Karpas-422 (cell line): Measurements from ENCODE around the gene DOCK4. TPM values are rescaled to one million over a fixed set of nuclear protein-coding genes. Genes with fewer than 3 reads are reported as not detected.

Experiments
- DNase-seq: peaks from one replicate; pipeline ENCODE4 v3.0.0-alpha.2; 2015
- H2AFZ ChIP-seq: fragments of 200-600 bp; sonication (generic); 2 replicates; pipeline ENCODE4 v1.6.1; 2014; ENCODE audit warnings: antibody characterized with exemption, low read length, mixed read lengths
- H3K27ac ChIP-seq: fragments of 200-600 bp; sonication (generic); 2 replicates; pipeline ENCODE4 v1.5.1; 2014; ENCODE audit warnings: mild to moderate bottlenecking, low read length, moderate library complexity
- H3K27me3 ChIP-seq: fragments of 200-600 bp; sonication (generic); 2 replicates; pipeline ENCODE4 v1.6.1; 2014; ENCODE audit warnings: low read length, mixed read lengths
- H3K36me3 ChIP-seq: fragments of 200-600 bp; sonication (generic); 2 replicates; pipeline ENCODE4 v1.6.1; 2014; ENCODE audit warnings: low read length, mixed read lengths; ENCODE audit not compliant: insufficient read depth
- H3K4me1 ChIP-seq: fragments of 200-600 bp; sonication (generic); 2 replicates; pipeline ENCODE4 v1.6.1; 2014; ENCODE audit warnings: mild to moderate bottlenecking, low read length, mixed read lengths
- H3K4me2 ChIP-seq: fragments of 200-600 bp; sonication (generic); 2 replicates; pipeline ENCODE4 v1.6.1; 2014; ENCODE audit warnings: low read length, low read depth, mild to moderate bottlenecking; ENCODE audit not compliant: poor library complexity, severe bottlenecking
- H3K4me3 ChIP-seq: fragments of 200-600 bp; sonication (generic); 2 replicates; pipeline ENCODE4 v1.5.1; 2014; ENCODE audit warnings: mild to moderate bottlenecking, antibody characterized with exemption, low read length, mixed read lengths
- H3K79me2 ChIP-seq: fragments of 200-600 bp; sonication (generic); 2 replicates; pipeline ENCODE4 v1.6.1; 2014; ENCODE audit warnings: mild to moderate bottlenecking, low read length, mixed read lengths
- H3K9ac ChIP-seq: fragments of 200-600 bp; sonication (generic); 2 replicates; pipeline ENCODE4 v1.6.0; 2014; ENCODE audit warnings: low read length
- H3K9me2 ChIP-seq: fragments of 200-600 bp; sonication (generic), shearing (Covaris generic); replicated peaks from 2 replicates; pipeline ENCODE4 v1.6.0; 2014; ENCODE audit warnings: mild to moderate bottlenecking, low read length, moderate library complexity; ENCODE audit not compliant: insufficient read depth
- H3K9me3 ChIP-seq: fragments of 300-700, 200-600 bp; sonication (generic); 2 replicates; pipeline ENCODE4 v1.6.1; 2014; ENCODE audit warnings: low read length, mixed read lengths
- H4K20me1 ChIP-seq: fragments of 200-600 bp; sonication (generic); 2 replicates; pipeline ENCODE4 v1.6.1; 2014; ENCODE audit warnings: mild to moderate bottlenecking, antibody characterized with exemption, low read length, low read depth; ENCODE audit not compliant: insufficient read depth
- total RNA-seq: library from RNA; depleted of rRNA; stranded (reverse); fragments of >200 nt; shearing (Covaris generic); gene quantifications from 2 replicates; pipeline ENCODE4 v1.2.3, GENCODE V29; 2014; ENCODE audit warnings: low replicate concordance

DOCK4 gene
- total RNA-seq, 1 experiment from 2014 or later, result 0.07 TPM

- Histone ChIP-seq H3K36me3 (no peaks in the 10 kb centered on the region), H3K4me2 (no peak overlapping the region), H3K27ac (no peak overlapping the region), H3K79me2 (no peaks in the 10 kb centered on the region), H2AFZ (no peak overlapping the region), H3K9ac (no peak overlapping the region), H3K27me3 (no peaks in the 10 kb centered on the region), H3K4me3 (no peak overlapping the region), H3K9me3 (no peaks in the 10 kb centered on the region), H4K20me1 (no peaks in the 10 kb centered on the region), H3K9me2 (no peaks in the 10 kb centered on the region), H3K4me1 (no peaks in the 10 kb centered on the region)
- DNase-seq, result no peak
Measured at GRCh38 chr7:111852081-111852480, 354.1 kb downstream of the DOCK4 start.

GRCh38 chr7:111846898-111847297 lies 359.3 kb downstream of the DOCK4 start:
- Histone ChIP-seq H3K9ac (no peak overlapping the region), H2AFZ (no peak overlapping the region), H4K20me1 (no peaks in the 10 kb centered on the region), H3K4me2 (no peak overlapping the region), H3K9me2 (no peaks in the 10 kb centered on the region), H3K27ac (no peak overlapping the region), H3K27me3 (no peaks in the 10 kb centered on the region), H3K4me1 (no peaks in the 10 kb centered on the region), H3K4me3 (no peak overlapping the region), H3K9me3 (no peaks in the 10 kb centered on the region), H3K79me2 (no peaks in the 10 kb centered on the region), H3K36me3 (no peaks in the 10 kb centered on the region)
- no peak for DNase-seq

- no peak overlapping the region for H3K4me2 ChIP-seq
- H3K9me3 ChIP-seq, result no peaks in the 10 kb centered on the region
- H3K4me1 ChIP-seq, result no peaks in the 10 kb centered on the region
- H2AFZ ChIP-seq, result no peak overlapping the region
- DNase-seq, result no peak
- no peaks in the 10 kb centered on the region for H3K9me2 ChIP-seq
- H3K4me3 ChIP-seq, result no peak overlapping the region
- no peaks in the 10 kb centered on the region for H3K36me3 ChIP-seq
- no peaks in the 10 kb centered on the region for H3K79me2 ChIP-seq
- H3K27ac ChIP-seq, result no peak overlapping the region
- H3K27me3 ChIP-seq, result no peaks in the 10 kb centered on the region
- H4K20me1 ChIP-seq, result no peaks in the 10 kb centered on the region
- H3K9ac ChIP-seq, result no peak overlapping the region
Measured at GRCh38 chr7:111845853-111846252, 360.3 kb downstream of the DOCK4 start.

- H3K4me3 ChIP-seq, result no peak overlapping the region
- H3K36me3 ChIP-seq, result no peaks in the 10 kb centered on the region
- no peak overlapping the region for H3K27ac ChIP-seq
- DNase-seq, result no peak
- no peak overlapping the region for H3K4me2 ChIP-seq
- no peak overlapping the region for H2AFZ ChIP-seq
- no peaks in the 10 kb centered on the region for H3K27me3 ChIP-seq
- no peaks in the 10 kb centered on the region for H3K9me3 ChIP-seq
- no peak overlapping the region for H3K9ac ChIP-seq
- no peaks in the 10 kb centered on the region for H3K4me1 ChIP-seq
- no peaks in the 10 kb centered on the region for H3K9me2 ChIP-seq
- H4K20me1 ChIP-seq, result no peaks in the 10 kb centered on the region
- H3K79me2 ChIP-seq, result no peaks in the 10 kb centered on the region
Measured at GRCh38 chr7:111844904-111845671, 361.1 kb downstream of the DOCK4 start.

GRCh38 chr7:111842491-111842890 lies 363.7 kb downstream of the DOCK4 start:
- no peak overlapping the region for H3K9ac ChIP-seq
- H3K27me3 ChIP-seq, result no peaks in the 10 kb centered on the region
- no peaks in the 10 kb centered on the region for H3K79me2 ChIP-seq
- H3K4me1 ChIP-seq, result no peaks in the 10 kb centered on the region
- H3K36me3 ChIP-seq, result no peaks in the 10 kb centered on the region
- no peak overlapping the region for H3K4me3 ChIP-seq
- H3K9me2 ChIP-seq, result no peaks in the 10 kb centered on the region
- no peak for DNase-seq
- no peaks in the 10 kb centered on the region for H3K9me3 ChIP-seq
- no peak overlapping the region for H3K27ac ChIP-seq
- H3K4me2 ChIP-seq, result no peak overlapping the region
- no peaks in the 10 kb centered on the region for H4K20me1 ChIP-seq
- H2AFZ ChIP-seq, result no peak overlapping the region

- Histone ChIP-seq H3K9me2 (no peaks in the 10 kb centered on the region), H3K4me3 (no peak overlapping the region), H4K20me1 (no peaks in the 10 kb centered on the region), H3K27me3 (no peaks in the 10 kb centered on the region), H3K4me1 (no peaks in the 10 kb centered on the region), H3K4me2 (no peak overlapping the region), H3K9me3 (no peaks in the 10 kb centered on the region), H3K79me2 (no peaks in the 10 kb centered on the region), H3K36me3 (no peaks in the 10 kb centered on the region), H2AFZ (no peak overlapping the region), H3K27ac (no peak overlapping the region), H3K9ac (no peak overlapping the region)
- no peak for DNase-seq
Measured at GRCh38 chr7:111841596-111842205, 364.5 kb downstream of the DOCK4 start.

- Histone ChIP-seq H2AFZ (no peak overlapping the region), H3K79me2 (no peaks in the 10 kb centered on the region), H3K9me3 (no peaks in the 10 kb centered on the region), H3K27ac (no peak overlapping the region), H3K4me3 (no peak overlapping the region), H4K20me1 (no peaks in the 10 kb centered on the region), H3K27me3 (no peaks in the 10 kb centered on the region), H3K9me2 (no peaks in the 10 kb centered on the region), H3K9ac (no peak overlapping the region), H3K4me1 (no peaks in the 10 kb centered on the region), H3K36me3 (no peaks in the 10 kb centered on the region), H3K4me2 (no peak overlapping the region)
- DNase-seq, result no peak
Measured at GRCh38 chr7:111840528-111840927, 365.7 kb downstream of the DOCK4 start.

- no peak overlapping the region for H3K4me3 ChIP-seq
- DNase-seq, result no peak
- no peak overlapping the region for H3K4me2 ChIP-seq
- H3K9me3 ChIP-seq, result no peaks in the 10 kb centered on the region
- no peaks in the 10 kb centered on the region for H3K79me2 ChIP-seq
- no peaks in the 10 kb centered on the region for H3K9me2 ChIP-seq
- H3K36me3 ChIP-seq, result no peaks in the 10 kb centered on the region
- no peak overlapping the region for H2AFZ ChIP-seq
- H3K9ac ChIP-seq, result no peak overlapping the region
- no peaks in the 10 kb centered on the region for H3K27me3 ChIP-seq
- H3K4me1 ChIP-seq, result no peaks in the 10 kb centered on the region
- H4K20me1 ChIP-seq, result no peaks in the 10 kb centered on the region
- H3K27ac ChIP-seq, result no peak overlapping the region
Measured at GRCh38 chr7:111839261-111839660, 366.9 kb downstream of the DOCK4 start.
